Mononuclear cell (primary cell): ENCODE data around the gene HYDIN. TPM values are rescaled to one million over a fixed set of nuclear protein-coding genes. Genes with fewer than 3 reads are reported as not detected.
"Not testable (repeated sequence)": the region's sequence is repeated elsewhere in the genome, so short reads cannot be mapped to it uniquely, and the experiment has no call there.

Experiments used
- H3K27me3 ChIP-seq: 2 replicates; pipeline ENCODE4 v1.6.0; 2011; ENCODE audit warnings: low read length, control low read depth; ENCODE audit not compliant: insufficient read depth
- H3K4me1 ChIP-seq: 2 replicates; pipeline ENCODE4 v1.5.1; 2011; ENCODE audit warnings: mild to moderate bottlenecking, low read length, control low read depth; ENCODE audit not compliant: insufficient read depth
- H3K4me3 ChIP-seq: 2 replicates; pipeline ENCODE4 v1.5.1; 2011; ENCODE audit warnings: mild to moderate bottlenecking, low read length, moderate library complexity
- H3K9me3 ChIP-seq: 2 replicates; pipeline ENCODE4 v1.5.1; 2011; ENCODE audit warnings: low read depth, mild to moderate bottlenecking, control low read depth, low read length
- total RNA-seq: library from RNA; depleted of rRNA; stranded (reverse); fragments of >200 nt; gene quantifications from one replicate; pipeline ENCODE4 v1.2.3, GENCODE V29; 2012

HYDIN gene
- total RNA-seq, 1 donor: 0.21 TPM

DNA sequence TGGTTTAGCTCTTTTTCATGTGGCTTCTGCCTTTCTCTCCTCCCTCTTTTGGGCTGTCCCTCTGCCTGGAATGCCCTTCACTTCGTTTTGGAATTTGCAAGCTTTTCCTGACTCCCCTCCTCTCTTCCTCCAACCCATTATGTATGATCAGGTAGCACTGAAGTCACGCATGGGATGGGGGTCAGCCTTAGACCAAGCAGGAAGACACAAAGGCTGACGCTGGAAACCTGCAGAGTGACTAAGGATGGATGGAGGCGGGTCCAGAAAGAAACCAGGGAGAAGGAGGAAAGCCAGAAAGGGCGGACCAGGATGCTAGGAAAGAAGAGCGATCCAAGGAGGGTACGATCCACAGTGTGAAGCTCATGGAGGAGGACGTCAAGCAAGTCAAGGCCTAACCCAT, 296.8 kb downstream of the HYDIN start:
- H3K27me3 ChIP-seq, H3K9me3 ChIP-seq, H3K4me1 ChIP-seq: not testable (repeated sequence)

DNA sequence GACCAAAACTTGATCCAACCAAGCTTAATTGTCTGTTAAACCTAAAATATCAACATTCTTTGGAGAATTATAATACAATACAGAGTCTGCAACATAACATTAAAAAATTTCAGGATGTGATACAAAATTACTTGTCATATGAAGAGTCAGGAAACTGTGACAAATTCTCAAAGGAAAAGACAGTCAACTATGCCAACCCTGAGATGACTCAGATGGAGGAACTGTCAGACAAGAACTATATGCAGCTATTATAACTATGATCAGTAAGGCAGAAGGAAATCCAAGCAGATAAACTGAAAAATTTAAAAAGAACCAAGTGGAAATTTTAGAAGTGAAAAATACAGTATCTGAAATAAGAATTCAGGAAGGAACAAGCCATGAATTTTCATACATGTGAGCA, 299.8 kb downstream of the HYDIN start:
- H3K4me3 ChIP-seq, H3K4me1 ChIP-seq, H3K27me3 ChIP-seq, H3K9me3 ChIP-seq: not testable (repeated sequence)

More for the DNA sequence above, 296.8 kb downstream of the HYDIN start:
- not testable (repeated sequence) for H3K4me3 ChIP-seq

- not testable (repeated sequence) for H3K27me3 ChIP-seq, H3K4me3 ChIP-seq, H3K9me3 ChIP-seq, H3K4me1 ChIP-seq
These were observed 308.4 kb downstream of the HYDIN start for GRCh38 chr16:70922164-70922563.

DNA sequence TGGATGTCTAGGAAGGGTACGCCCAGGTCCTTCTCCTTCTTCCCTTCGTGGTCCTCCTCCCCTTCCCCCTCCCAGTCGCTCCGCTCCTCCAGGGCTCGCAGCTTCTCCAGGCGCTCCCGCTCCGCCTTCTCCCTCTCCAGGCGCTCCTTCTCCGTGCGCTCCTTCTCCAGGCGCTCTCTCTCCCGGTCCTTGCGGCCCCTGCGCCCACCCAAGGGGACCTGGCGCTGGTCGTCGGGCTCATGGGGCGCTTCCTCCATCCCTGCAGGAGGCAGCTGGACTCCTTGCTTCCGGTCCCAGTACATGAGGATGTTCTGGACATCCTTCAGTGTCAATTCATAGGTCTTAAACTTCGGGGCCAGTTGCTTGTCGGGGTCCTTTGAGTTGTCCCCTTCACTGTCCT, 309.9 kb downstream of the HYDIN start:
- not testable (repeated sequence) for H3K4me3 ChIP-seq, H3K4me1 ChIP-seq, H3K27me3 ChIP-seq, H3K9me3 ChIP-seq

GRCh38 chr16:70888208-70888607, 342.3 kb downstream of the HYDIN start:
- not testable (repeated sequence) for H3K4me1 ChIP-seq

GRCh38 chr16:70884652-70885051, 345.9 kb downstream of the HYDIN start:
- not testable (repeated sequence) for H3K4me3 ChIP-seq, H3K27me3 ChIP-seq, H3K4me1 ChIP-seq, H3K9me3 ChIP-seq

More at GRCh38 chr16:70888208-70888607, 342.3 kb downstream of the HYDIN start:
- H3K4me3 ChIP-seq, H3K27me3 ChIP-seq, H3K9me3 ChIP-seq: not testable (repeated sequence)

DNA sequence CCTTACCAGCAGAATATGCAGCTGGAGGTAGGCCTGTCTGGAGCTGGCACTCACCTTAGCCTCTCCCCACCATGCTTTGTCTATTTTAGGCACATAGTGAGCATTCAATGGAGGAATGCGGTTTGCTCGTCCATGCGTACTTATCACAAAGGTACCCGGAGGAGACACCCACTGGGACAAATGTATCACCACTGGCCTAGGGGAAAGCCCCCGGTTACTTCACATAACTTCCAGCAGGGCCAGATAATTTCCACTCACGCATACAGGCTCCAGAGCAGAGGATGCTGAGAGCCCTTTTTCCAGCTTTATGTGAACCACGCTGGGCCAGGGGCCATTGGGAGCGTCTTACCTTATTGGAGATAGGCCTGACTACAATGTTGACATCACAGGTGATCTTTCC, 348.2 kb downstream of the HYDIN start:
- H3K4me1 ChIP-seq, H3K9me3 ChIP-seq, H3K27me3 ChIP-seq, H3K4me3 ChIP-seq: not testable (repeated sequence)

DNA sequence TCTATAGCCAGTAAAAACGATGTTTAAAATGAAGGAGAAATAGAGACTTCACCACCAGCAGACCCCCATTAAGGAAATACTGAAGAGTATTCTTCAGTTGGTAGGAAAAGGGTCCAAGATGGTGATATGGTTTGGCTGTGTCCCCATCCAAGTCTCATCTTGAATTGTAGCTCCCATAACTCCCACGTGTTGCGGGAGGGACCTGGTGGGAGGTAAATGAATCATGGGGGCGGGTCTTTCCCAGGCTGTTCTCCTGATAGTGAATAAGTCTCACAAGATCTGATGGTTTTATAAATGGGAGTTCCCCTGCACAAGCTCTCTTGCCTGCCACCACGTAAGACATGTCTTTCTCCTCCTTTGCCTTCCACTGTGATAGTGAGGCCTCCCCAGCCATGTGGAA, 352.6 kb downstream of the HYDIN start:
- not testable (repeated sequence) for H3K9me3 ChIP-seq, H3K4me1 ChIP-seq, H3K27me3 ChIP-seq, H3K4me3 ChIP-seq

DNA sequence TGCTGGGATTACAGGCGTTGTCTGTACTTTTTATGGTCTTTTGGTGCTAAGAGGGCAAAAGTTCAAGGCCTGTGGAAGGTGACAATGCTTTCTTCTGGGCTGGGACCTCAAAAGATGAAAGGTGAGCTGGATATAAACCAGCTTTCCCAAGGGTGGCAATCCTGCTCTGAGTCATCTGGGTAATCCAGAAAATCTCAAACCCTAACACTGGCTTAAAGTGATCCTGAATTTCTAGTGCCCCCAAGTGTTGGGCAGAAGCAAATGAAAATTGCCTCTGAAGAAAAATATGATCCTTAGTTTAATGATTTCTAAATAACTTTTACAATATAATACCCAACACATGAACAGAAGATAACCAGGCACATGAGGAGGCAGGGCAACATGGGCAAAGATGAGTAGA, 354.1 kb downstream of the HYDIN start:
- H3K27me3 ChIP-seq, H3K9me3 ChIP-seq, H3K4me3 ChIP-seq, H3K4me1 ChIP-seq: not testable (repeated sequence)

- not testable (repeated sequence) for H3K9me3 ChIP-seq, H3K4me3 ChIP-seq, H3K27me3 ChIP-seq, H3K4me1 ChIP-seq
These were observed 365.8 kb downstream of the HYDIN start for GRCh38 chr16:70864698-70865097.

- not testable (repeated sequence) for H3K9me3 ChIP-seq, H3K27me3 ChIP-seq, H3K4me1 ChIP-seq
These were observed 368.5 kb downstream of the HYDIN start for GRCh38 chr16:70861996-70862395.

GRCh38 chr16:70851299-70851698, 379.2 kb downstream of the HYDIN start:
- not testable (repeated sequence) for H3K4me3 ChIP-seq, H3K27me3 ChIP-seq, H3K9me3 ChIP-seq, H3K4me1 ChIP-seq

More at GRCh38 chr16:70861996-70862395, 368.5 kb downstream of the HYDIN start:
- H3K4me3 ChIP-seq: not testable (repeated sequence)

DNA sequence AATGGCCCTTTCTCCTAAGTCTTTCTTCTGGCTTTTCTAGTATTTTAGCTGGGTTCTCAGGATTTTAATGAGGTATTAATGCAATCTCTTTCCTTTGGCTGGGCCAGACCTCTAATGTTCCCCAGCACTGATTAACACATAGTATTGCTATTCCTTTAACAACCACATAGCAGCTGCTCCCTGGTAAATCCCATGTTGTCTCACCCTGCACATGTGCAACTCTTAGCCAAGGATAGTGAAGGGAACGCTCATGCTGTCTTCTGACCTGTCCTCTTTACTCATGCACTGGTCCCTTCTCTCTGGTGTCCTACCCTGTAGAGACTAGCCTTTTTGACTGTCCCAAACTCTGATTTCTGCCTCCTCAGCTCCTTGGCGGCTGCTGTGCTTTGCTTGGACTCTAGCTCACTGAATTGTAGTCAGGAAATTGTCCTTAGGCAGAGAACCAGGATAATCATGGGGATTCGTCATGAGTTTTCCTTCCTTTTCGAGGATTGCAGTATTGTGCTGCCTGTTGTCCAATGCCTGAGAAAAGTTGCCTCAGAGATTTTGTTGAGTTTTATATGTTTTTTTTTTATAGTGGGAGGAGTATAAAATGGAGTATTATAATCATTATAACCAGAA, 406.9 kb downstream of the HYDIN start:
- H3K4me1 ChIP-seq, H3K9me3 ChIP-seq, H3K27me3 ChIP-seq, H3K4me3 ChIP-seq: not testable (repeated sequence)

- not testable (repeated sequence) for H3K27me3 ChIP-seq, H3K4me1 ChIP-seq, H3K4me3 ChIP-seq, H3K9me3 ChIP-seq
These were observed 407.8 kb downstream of the HYDIN start for GRCh38 chr16:70822734-70823133.

- H3K4me3 ChIP-seq, H3K9me3 ChIP-seq, H3K27me3 ChIP-seq, H3K4me1 ChIP-seq: not testable (repeated sequence)
These were observed 412.4 kb downstream of the HYDIN start for GRCh38 chr16:70818088-70818487.

- H3K27me3 ChIP-seq: peaks cover 28% of the 10 kb centered on the region
- peaks cover 6% of the 10 kb centered on the region for H3K4me1 ChIP-seq
- no peaks in the 10 kb centered on the region for H3K9me3 ChIP-seq
- no peak overlapping the region for H3K4me3 ChIP-seq
These were observed 421.0 kb downstream of the HYDIN start for GRCh38 chr16:70809392-70810060.
